ENCODE data around the gene IQSEC1.

DNA sequence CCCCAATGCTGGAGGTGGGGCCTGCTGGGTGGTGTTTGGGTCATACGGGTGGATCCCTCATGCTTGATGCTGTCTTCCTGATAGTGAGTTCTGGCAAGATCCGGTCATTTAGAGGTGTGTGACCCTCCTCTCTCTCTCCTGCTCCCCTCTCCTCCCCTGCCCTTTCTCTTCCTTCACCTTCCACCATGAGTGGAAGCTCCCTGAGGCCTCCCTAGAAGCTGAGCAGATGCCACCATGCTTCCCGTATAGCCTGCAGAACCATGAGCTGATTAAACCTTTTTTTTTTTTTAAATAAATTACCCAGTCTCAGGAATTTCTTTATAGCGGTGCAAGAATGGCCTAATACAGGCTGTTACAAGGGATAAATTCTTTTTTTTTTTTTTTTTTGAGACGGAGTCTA, 36.3 kb upstream of the IQSEC1 start:
- TF ChIP-seq POLR2A (IDR thresholded peaks at IDR 0.05) (no peak), POLR2AphosphoS5 (IDR thresholded peaks at IDR 0.05) (no peak)
- TF ChIP-seq, protein P1, sequence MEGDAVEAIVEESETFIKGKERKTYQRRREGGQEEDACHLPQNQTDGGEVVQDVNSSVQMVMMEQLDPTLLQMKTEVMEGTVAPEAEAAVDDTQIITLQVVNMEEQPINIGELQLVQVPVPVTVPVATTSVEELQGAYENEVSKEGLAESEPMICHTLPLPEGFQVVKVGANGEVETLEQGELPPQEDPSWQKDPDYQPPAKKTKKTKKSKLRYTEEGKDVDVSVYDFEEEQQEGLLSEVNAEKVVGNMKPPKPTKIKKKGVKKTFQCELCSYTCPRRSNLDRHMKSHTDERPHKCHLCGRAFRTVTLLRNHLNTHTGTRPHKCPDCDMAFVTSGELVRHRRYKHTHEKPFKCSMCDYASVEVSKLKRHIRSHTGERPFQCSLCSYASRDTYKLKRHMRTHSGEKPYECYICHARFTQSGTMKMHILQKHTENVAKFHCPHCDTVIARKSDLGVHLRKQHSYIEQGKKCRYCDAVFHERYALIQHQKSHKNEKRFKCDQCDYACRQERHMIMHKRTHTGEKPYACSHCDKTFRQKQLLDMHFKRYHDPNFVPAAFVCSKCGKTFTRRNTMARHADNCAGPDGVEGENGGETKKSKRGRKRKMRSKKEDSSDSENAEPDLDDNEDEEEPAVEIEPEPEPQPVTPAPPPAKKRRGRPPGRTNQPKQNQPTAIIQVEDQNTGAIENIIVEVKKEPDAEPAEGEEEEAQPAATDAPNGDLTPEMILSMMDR (IDR thresholded peaks at IDR 0.05) = no peak

Measured in sigmoid colon (tissue), 4 donors.